Stomach (tissue), 4 donors: Measurements from ENCODE around the gene SIAH2.

Experiments used
- CTCF ChIP-seq, 7 experiments: fragments of 450-650 bp in 4 of 7; fragments of 200-600 bp in 3 of 7; sonication (generic) in 3 of 7; IDR thresholded peaks; one replicate each; pipeline ENCODE4 v1.5.1; 2016 to 2019; ENCODE audit warnings: antibody characterized with exemption in 7 of 7, control low read depth in 2 of 7, mild to moderate bottlenecking in 1 of 7
- EP300 ChIP-seq: sonication (generic); formaldehyde crosslinking; IDR thresholded peaks from one replicate; pipeline ENCODE4 v1.6.1; 2017; ENCODE audit warnings: antibody characterized with exemption
- POLR2A ChIP-seq, 4 donors: fragments of 450-650 bp; IDR thresholded peaks; one replicate each; pipeline ENCODE4 v1.6.1; 2016; ENCODE audit warnings: antibody characterized with exemption in 4 of 4, control low read depth in 2 of 4, mild to moderate bottlenecking in 1 of 4, moderate library complexity in 1 of 4
- POLR2AphosphoS5 ChIP-seq, 3 donors: sonication (generic); formaldehyde crosslinking; IDR thresholded peaks; one replicate each; pipeline ENCODE4 v1.6.1; 2016; ENCODE audit warnings: antibody characterized with exemption in 3 of 3

GRCh38 chr3:150763122-150763840 lies at the start of gene SIAH2:
- no peak for TF ChIP-seq CTCF (IDR thresholded peaks at IDR 0.05)
- TF ChIP-seq POLR2A (IDR thresholded peaks at IDR 0.05), result peak in 2 of 4 donors; percentile 44 to 61
- TF ChIP-seq EP300, result no peak
- TF ChIP-seq POLR2AphosphoS5 (IDR thresholded peaks at IDR 0.05), result peak; percentile 97 to 99 (median 98)
